Colon (tissue), 2 donors: Measurements from ENCODE around the gene TRPM3.

Experiments
- FAIRE-seq: peaks from 2 replicates; lab custom pipeline; 2012; peaks lifted over from hg19 to GRCh38; lab: Jason Lieb, UNC
- donor health status: control.
- donor health status: control.

Gene TRPM3

GRCh38 chr9:70485273-70485858, 636.1 kb downstream of the TRPM3 start:
- FAIRE-seq = no peak

GRCh38 chr9:70484232-70485130, 636.9 kb downstream of the TRPM3 start:
- no peak for FAIRE-seq

- no peak for FAIRE-seq
Observed at GRCh38 chr9:70481471-70481870, 640.0 kb downstream of the TRPM3 start.

- FAIRE-seq = no peak
Observed at GRCh38 chr9:70480405-70480980, 640.9 kb downstream of the TRPM3 start.

GRCh38 chr9:70479880-70480291, 641.5 kb downstream of the TRPM3 start:
- FAIRE-seq = no peak
